Measurements from ENCODE around the gene ATP2B3. TPM values are rescaled to one million over a fixed set of nuclear protein-coding genes. Genes with fewer than 3 reads are reported as not detected.

The ATP2B3 gene
- total RNA-seq, 1 donor from 2014 or later, result not detected

GRCh38 chrX:153491351-153491914, 26.0 kb upstream of the ATP2B3 start:
- H3K4me3 ChIP-seq (ENCODE audit: low read depth, low read length), result no peak overlapping the region
- TF ChIP-seq, protein P1, sequence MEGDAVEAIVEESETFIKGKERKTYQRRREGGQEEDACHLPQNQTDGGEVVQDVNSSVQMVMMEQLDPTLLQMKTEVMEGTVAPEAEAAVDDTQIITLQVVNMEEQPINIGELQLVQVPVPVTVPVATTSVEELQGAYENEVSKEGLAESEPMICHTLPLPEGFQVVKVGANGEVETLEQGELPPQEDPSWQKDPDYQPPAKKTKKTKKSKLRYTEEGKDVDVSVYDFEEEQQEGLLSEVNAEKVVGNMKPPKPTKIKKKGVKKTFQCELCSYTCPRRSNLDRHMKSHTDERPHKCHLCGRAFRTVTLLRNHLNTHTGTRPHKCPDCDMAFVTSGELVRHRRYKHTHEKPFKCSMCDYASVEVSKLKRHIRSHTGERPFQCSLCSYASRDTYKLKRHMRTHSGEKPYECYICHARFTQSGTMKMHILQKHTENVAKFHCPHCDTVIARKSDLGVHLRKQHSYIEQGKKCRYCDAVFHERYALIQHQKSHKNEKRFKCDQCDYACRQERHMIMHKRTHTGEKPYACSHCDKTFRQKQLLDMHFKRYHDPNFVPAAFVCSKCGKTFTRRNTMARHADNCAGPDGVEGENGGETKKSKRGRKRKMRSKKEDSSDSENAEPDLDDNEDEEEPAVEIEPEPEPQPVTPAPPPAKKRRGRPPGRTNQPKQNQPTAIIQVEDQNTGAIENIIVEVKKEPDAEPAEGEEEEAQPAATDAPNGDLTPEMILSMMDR (IDR thresholded peaks at IDR 0.05; ENCODE audit: insufficient read depth, low read length, poor library complexity, severe bottlenecking), result no peak

DNA sequence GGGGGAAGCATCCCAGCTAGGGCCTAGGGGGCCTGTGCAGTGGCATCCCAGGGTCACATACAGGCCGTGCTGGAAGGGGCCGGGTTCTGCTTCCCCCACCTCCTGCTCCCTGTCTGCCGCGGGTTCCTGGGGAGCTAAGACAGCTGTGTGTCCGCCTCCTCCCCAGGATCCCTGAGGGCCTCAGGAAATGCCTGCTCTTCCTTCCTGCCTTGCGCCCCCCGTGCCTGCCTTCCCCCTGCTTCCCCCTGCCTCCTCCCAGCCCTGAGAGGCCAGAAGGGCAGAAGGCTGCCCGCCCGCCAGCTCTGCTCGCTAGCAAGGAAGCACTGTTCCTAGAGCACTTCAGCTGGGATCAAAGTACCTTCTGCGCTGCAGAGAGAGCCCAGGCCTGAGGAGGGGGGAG, 25.5 kb upstream of the ATP2B3 start:
- peaks cover 11% of the 10 kb centered on the region for H3K27me3 ChIP-seq (ENCODE audit: control insufficient read depth, insufficient read depth, low read length)
- H3K36me3 ChIP-seq (ENCODE audit: control insufficient read depth, insufficient read depth, low read length), result no peaks in the 10 kb centered on the region
- no peak overlapping the region for H3K4me3 ChIP-seq (ENCODE audit: low read depth, low read length)
- TF ChIP-seq, protein P1 (IDR thresholded peaks at IDR 0.05; ENCODE audit: insufficient read depth, low read length, poor library complexity, severe bottlenecking), result no peak
- no peak for DNase-seq (ENCODE audit: low read depth)

More at GRCh38 chrX:153491351-153491914, 26.0 kb upstream of the ATP2B3 start:
- no peak for DNase-seq (ENCODE audit: low read depth)
- H3K36me3 ChIP-seq (ENCODE audit: control insufficient read depth, insufficient read depth, low read length), result no peaks in the 10 kb centered on the region
- peaks cover 11% of the 10 kb centered on the region for H3K27me3 ChIP-seq (ENCODE audit: control insufficient read depth, insufficient read depth, low read length)

DNA sequence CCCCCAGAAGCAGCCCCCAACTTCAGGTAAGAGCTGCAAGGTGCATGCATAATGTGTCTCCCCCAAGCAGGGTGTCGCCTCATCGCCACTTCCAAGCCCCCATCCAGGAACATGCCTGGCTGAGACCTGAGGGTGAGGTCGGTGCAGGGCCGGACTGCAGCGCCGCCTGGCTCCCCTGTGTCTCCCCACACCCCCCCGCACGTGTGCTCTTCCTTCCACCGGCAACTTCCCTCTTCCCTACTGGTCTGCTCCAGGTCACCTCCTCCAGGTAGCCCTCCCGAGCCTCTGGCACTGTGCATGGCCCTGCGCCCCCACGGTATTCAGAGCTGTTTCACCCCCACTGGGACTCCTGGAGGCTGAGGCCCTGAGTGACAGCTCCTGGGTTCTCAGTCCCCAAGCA, 24.9 kb upstream of the ATP2B3 start:
- Histone ChIP-seq H3K27me3 (ENCODE audit: control insufficient read depth, insufficient read depth, low read length) (peaks cover 11% of the 10 kb centered on the region), H3K36me3 (ENCODE audit: control insufficient read depth, insufficient read depth, low read length) (no peaks in the 10 kb centered on the region), H3K4me3 (ENCODE audit: low read depth, low read length) (no peak overlapping the region)
- DNase-seq (ENCODE audit: low read depth), result no peak
- TF ChIP-seq, protein P1 (IDR thresholded peaks at IDR 0.05; ENCODE audit: insufficient read depth, low read length, poor library complexity, severe bottlenecking), result no peak

- Histone ChIP-seq H3K36me3 (ENCODE audit: control insufficient read depth, insufficient read depth, low read length) (no peaks in the 10 kb centered on the region), H3K4me3 (ENCODE audit: low read depth, low read length) (no peak overlapping the region), H3K27me3 (ENCODE audit: control insufficient read depth, insufficient read depth, low read length) (peaks cover 11% of the 10 kb centered on the region)
- TF ChIP-seq, protein P1 (IDR thresholded peaks at IDR 0.05; ENCODE audit: insufficient read depth, low read length, poor library complexity, severe bottlenecking), result no peak
- no peak for DNase-seq (ENCODE audit: low read depth)
Observed at GRCh38 chrX:153493085-153493484, 24.4 kb upstream of the ATP2B3 start.

DNA sequence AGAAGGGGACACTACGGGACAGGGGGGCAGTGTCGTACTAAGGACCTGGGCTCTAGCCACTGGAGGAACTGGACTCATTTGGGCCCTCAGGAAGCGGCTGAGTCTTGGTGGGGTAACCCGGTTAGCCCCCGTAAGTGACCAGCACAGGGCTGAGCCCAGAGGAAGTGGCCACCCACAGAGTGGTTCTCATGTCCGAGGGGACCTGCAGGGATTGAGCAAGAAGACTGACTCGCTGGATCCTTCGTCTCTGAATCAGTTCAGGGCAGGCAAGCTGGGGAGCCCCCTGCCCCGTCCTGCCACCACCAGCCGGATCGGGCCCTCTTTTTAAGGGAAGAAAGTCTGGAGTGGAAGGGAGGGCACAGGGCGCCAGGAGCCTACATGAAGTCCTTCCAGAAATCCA, 23.4 kb upstream of the ATP2B3 start:
- H3K4me3 ChIP-seq (ENCODE audit: low read depth, low read length), result no peak overlapping the region
- TF ChIP-seq, protein P1 (IDR thresholded peaks at IDR 0.05; ENCODE audit: insufficient read depth, low read length, poor library complexity, severe bottlenecking), result no peak
- H3K27me3 ChIP-seq (ENCODE audit: control insufficient read depth, insufficient read depth, low read length), result peaks cover 11% of the 10 kb centered on the region

More for the DNA sequence above, 23.4 kb upstream of the ATP2B3 start:
- H3K36me3 ChIP-seq (ENCODE audit: control insufficient read depth, insufficient read depth, low read length), result no peaks in the 10 kb centered on the region
- no peak for DNase-seq (ENCODE audit: low read depth)

Measured in kidney epithelial cell (primary cell).